Fibroblast of lung (primary cell): Measurements from ENCODE around the gene CAPN15. TPM values are rescaled to one million over a fixed set of nuclear protein-coding genes. Genes with fewer than 3 reads are reported as not detected.
A peak's percentile ranks its signal among the peaks of the same experiment; 100 is the strongest.

ENCODE experiments used
- DNase-seq, 2 donors: peaks; one replicate each; pipeline versions ENCODE4 v3.0.0 to v3.0.0-alpha.2; 2010; ENCODE audit warnings: low read depth in 2 of 2
- H2AFZ ChIP-seq: 2 replicates; pipeline ENCODE4 v1.5.1; 2012; ENCODE audit warnings: low read length, control low read depth, inconsistent platforms
- H3K27ac ChIP-seq: 2 replicates; pipeline ENCODE4 v1.5.1; 2011; ENCODE audit warnings: low read length, control low read depth; ENCODE audit not compliant: insufficient read depth
- H3K27me3 ChIP-seq: 2 replicates; pipeline ENCODE4 v1.5.1; 2011; ENCODE audit warnings: mild to moderate bottlenecking, low read length; ENCODE audit not compliant: control insufficient read depth, insufficient read depth
- H3K36me3 ChIP-seq: 2 replicates; pipeline ENCODE4 v1.5.1; 2011; ENCODE audit warnings: low read length; ENCODE audit not compliant: control insufficient read depth, insufficient read depth
- H3K4me1 ChIP-seq: 2 replicates; pipeline ENCODE4 v1.5.1; 2011; ENCODE audit warnings: low read length; ENCODE audit not compliant: control insufficient read depth, insufficient read depth; ENCODE audit errors: extremely low read depth
- H3K4me2 ChIP-seq: 2 replicates; pipeline ENCODE4 v1.5.1; 2011; ENCODE audit warnings: low read length, control low read depth; ENCODE audit not compliant: insufficient read depth; ENCODE audit errors: extremely low read depth
- H3K4me3 ChIP-seq, 4 experiments: fragments of 200-600 bp in 1 of 4; sonication (generic) in 1 of 4; replicated peaks in 1 of 4; 2 replicates each; pipeline ENCODE4 v1.5.1; 2011 to 2016; ENCODE audit warnings: low read length in 4 of 4, low read depth in 3 of 4, mild to moderate bottlenecking in 3 of 4, control low read depth in 2 of 4, inconsistent platforms in 1 of 4, mixed read lengths in 1 of 4; ENCODE audit not compliant: insufficient read depth in 1 of 4; ENCODE audit errors: control extremely low read depth in 1 of 4
- H3K79me2 ChIP-seq: 2 replicates; pipeline ENCODE4 v1.5.1; 2012; ENCODE audit warnings: mild to moderate bottlenecking, low read length, inconsistent platforms; ENCODE audit not compliant: control insufficient read depth, insufficient read depth
- H3K9ac ChIP-seq: 2 replicates; pipeline ENCODE4 v1.5.1; 2011; ENCODE audit warnings: mild to moderate bottlenecking, low read length, control low read depth; ENCODE audit not compliant: insufficient read depth
- H3K9me3 ChIP-seq: 2 replicates; pipeline ENCODE4 v1.5.1; 2012; ENCODE audit warnings: low read depth, low read length; ENCODE audit not compliant: control insufficient read depth, insufficient read depth
- H4K20me1 ChIP-seq: 2 replicates; pipeline ENCODE4 v1.5.1; 2011; ENCODE audit warnings: low read length; ENCODE audit not compliant: control insufficient read depth, insufficient read depth; ENCODE audit errors: extremely low read depth
- EZH2 ChIP-seq: IDR thresholded peaks from 2 replicates; pipeline ENCODE4 v1.5.1; 2012; ENCODE audit warnings: low read length, control low read depth, mild to moderate bottlenecking; ENCODE audit errors: missing control alignments
- polyA plus RNA-seq, 2 donors: library from polyadenylated mRNA; depleted of rRNA in 1 of 2; stranded (reverse) in 1 of 2; unstranded in 1 of 2; fragments of >200 nt; gene quantifications; 2 replicates each; pipeline ENCODE4 v1.2.1, GENCODE V29; 2011 to 2012; ENCODE audit warnings: missing spikeins in 1 of 2
- total RNA-seq: library from RNA; depleted of rRNA; stranded (reverse); fragments of >200 nt; gene quantifications from 2 replicates; pipeline ENCODE4 v1.2.1, GENCODE V29; 2014
- TF ChIP-seq, protein P1 (sequence below), 2 donors: IDR thresholded peaks in 1 of 2; conservative IDR thresholded peaks in 1 of 2; 1 replicate in 1 of 2; 2 replicates in 1 of 2; pipeline ENCODE4 v1.5.1; 2011 to 2012; ENCODE audit warnings: low read length in 2 of 2, control low read depth in 1 of 2, inconsistent platforms in 1 of 2, low read depth in 1 of 2, mild to moderate bottlenecking in 1 of 2

Gene CAPN15
- total and polyA plus RNA-seq, 2 donors (not counting 1 experiment from before 2014, with no cell fraction given): 4.1 to 21.3 TPM

DNA sequence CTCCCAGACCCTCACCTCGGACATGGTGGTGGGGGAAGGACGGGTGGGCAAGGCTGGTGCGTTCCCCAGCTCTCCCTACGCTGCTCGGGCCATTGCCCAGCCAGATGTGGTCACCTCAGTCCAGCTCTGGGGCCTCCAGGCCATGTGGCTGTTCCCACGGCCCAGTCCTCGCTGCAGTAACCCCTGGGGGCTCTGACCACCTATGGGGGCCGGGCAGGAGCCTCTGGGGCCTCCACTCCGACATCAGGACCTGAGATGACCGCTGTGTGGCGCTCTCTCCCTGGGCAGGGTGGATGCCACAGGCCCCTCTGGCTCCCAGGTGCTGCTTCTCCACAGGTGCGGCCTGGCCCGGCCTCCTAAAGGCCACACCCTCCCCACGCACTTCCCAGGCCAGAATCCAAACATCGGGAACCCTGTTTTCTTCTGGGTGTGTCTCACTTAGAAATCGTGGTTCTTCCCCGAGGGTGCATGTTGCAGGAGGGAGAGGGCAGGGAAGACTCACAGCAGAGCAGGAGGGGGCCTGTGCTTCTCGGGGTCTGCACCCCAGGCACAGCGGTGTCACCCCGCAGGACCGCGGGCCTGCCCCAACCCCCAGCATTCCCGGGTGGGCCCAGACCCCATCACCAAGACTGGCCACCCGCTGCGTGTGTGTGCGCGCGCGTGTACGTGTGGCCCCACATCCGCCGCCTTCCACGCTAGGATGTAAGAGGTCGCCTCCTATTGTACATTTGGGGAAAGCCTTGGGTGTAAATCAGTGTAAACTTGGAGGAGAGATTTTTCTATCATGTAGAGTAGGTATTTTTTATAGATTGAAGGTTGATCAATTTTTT lies 5.9 kb upstream of the CAPN15 start:
- no peak overlapping the region for H2AFZ ChIP-seq

DNA sequence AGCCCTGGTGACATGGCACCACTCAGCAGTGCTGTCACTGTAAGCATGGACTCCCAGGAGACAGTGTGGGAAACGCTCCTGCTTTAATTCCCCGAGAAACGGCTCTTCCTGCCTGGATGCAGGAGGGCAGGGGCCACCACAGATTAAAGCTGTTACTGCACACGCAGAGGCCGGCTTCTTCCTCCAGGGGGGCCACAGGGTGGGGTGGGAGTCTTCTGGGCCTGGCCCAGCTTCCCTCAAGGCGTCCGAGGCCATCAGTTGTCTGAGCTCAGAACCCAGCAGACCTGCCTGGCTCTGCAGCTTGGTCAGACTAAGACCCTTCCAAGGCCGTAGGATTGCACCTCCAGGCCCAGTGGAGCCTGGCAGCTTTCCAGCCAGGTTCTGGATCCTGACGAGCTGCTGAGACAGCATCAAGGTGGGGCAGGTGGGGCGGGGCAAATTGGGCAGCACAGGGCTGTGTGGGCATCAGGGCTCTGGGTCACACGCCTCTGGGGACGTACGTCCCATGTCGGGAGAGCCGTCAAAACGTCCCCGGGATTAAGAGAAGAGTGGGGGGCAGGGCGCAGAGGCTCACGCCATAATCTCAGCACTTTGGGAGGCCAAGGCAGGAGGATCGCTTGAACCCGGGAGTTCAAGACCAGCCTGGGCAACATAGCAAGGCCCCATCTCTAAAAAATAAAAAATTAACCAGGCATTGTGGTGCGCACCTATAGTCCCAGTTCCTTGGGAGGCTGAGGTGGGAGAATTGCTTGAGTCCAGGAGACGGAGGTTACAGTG lies 5.0 kb upstream of the CAPN15 start:
- Histone ChIP-seq H2AFZ (no peak overlapping the region), H3K4me3 (no peak overlapping the region), H3K36me3 (peaks cover 14% of the 10 kb centered on the region), H3K4me2 (no peak overlapping the region), H3K4me1 (peaks cover 14% of the 10 kb centered on the region), H3K27ac (no peak overlapping the region), H4K20me1 (no peaks in the 10 kb centered on the region), H3K79me2 (peaks cover 12% of the 10 kb centered on the region), H3K27me3 (no peaks in the 10 kb centered on the region), H3K9ac (no peak overlapping the region), H3K9me3 (no peaks in the 10 kb centered on the region)
- TF ChIP-seq, protein P1, sequence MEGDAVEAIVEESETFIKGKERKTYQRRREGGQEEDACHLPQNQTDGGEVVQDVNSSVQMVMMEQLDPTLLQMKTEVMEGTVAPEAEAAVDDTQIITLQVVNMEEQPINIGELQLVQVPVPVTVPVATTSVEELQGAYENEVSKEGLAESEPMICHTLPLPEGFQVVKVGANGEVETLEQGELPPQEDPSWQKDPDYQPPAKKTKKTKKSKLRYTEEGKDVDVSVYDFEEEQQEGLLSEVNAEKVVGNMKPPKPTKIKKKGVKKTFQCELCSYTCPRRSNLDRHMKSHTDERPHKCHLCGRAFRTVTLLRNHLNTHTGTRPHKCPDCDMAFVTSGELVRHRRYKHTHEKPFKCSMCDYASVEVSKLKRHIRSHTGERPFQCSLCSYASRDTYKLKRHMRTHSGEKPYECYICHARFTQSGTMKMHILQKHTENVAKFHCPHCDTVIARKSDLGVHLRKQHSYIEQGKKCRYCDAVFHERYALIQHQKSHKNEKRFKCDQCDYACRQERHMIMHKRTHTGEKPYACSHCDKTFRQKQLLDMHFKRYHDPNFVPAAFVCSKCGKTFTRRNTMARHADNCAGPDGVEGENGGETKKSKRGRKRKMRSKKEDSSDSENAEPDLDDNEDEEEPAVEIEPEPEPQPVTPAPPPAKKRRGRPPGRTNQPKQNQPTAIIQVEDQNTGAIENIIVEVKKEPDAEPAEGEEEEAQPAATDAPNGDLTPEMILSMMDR (conservative IDR thresholded peaks at IDR 0.05 in 1 of 2, IDR thresholded peaks at IDR 0.05 in 1 of 2; ENCODE audit: low read depth in 1 of 2, low read length in 2 of 2): no peak
- TF ChIP-seq EZH2: no peak
- no peak for DNase-seq

More for the DNA sequence above, 5.9 kb upstream of the CAPN15 start:
- no peaks in the 10 kb centered on the region for H3K27me3 ChIP-seq
- no peak overlapping the region for H3K9ac ChIP-seq
- peaks cover 9% of the 10 kb centered on the region for H3K79me2 ChIP-seq
- H3K4me1 ChIP-seq: peaks cover 14% of the 10 kb centered on the region
- no peak overlapping the region for H3K4me3 ChIP-seq
- no peak overlapping the region for H3K27ac ChIP-seq
- H3K9me3 ChIP-seq: no peaks in the 10 kb centered on the region
- peaks cover 14% of the 10 kb centered on the region for H3K36me3 ChIP-seq
- TF ChIP-seq, protein P1 (conservative IDR thresholded peaks at IDR 0.05 in 1 of 2, IDR thresholded peaks at IDR 0.05 in 1 of 2; ENCODE audit: low read depth in 1 of 2, low read length in 2 of 2): peak in 1 of 2 donors; percentile 24
- no peak for TF ChIP-seq EZH2
- no peak for DNase-seq
- no peaks in the 10 kb centered on the region for H4K20me1 ChIP-seq
- no peak overlapping the region for H3K4me2 ChIP-seq

DNA sequence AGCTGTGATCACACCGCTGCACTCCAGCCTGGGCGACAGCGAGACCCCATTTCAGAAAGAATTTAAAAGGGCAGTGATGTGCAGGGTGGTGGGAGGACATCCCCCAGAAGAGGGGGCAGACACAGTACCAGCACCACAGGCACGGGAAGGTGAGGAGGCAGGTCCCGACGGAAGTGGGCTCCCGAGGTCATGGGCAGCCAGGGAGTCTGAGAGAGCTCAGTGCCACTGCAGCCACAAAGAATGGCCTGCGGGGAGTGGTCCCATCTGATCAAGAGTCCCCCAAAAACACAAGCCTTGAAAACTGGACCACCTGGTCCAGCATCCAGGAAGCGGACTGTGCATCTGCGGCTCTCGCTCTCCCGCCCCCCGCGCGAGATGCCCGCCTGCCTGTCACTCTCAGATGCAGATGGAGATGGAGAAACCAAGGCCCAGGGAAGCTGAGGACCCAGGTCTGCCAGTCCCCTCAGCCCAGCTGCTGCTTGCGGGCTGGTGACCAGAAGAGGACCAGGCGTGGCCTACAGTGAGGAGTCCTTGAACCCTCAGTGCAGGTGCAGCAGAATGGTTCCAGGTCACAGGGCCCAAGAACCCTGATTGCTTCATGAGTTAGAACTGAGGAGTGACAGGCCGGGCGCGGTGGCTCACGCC lies 4.3 kb upstream of the CAPN15 start:
- H3K9ac ChIP-seq: no peak overlapping the region
- H3K4me2 ChIP-seq: no peak overlapping the region
- peaks cover 14% of the 10 kb centered on the region for H3K79me2 ChIP-seq
- H3K27ac ChIP-seq: no peak overlapping the region
- no peaks in the 10 kb centered on the region for H4K20me1 ChIP-seq
- no peaks in the 10 kb centered on the region for H3K9me3 ChIP-seq
- TF ChIP-seq, protein P1 (conservative IDR thresholded peaks at IDR 0.05 in 1 of 2, IDR thresholded peaks at IDR 0.05 in 1 of 2; ENCODE audit: low read depth in 1 of 2, low read length in 2 of 2): no peak
- TF ChIP-seq EZH2: no peak
- H3K4me3 ChIP-seq: no peak overlapping the region
- no peak overlapping the region for H2AFZ ChIP-seq
- no peaks in the 10 kb centered on the region for H3K27me3 ChIP-seq
- H3K36me3 ChIP-seq: peaks cover 14% of the 10 kb centered on the region
- no peak for DNase-seq
- H3K4me1 ChIP-seq: peaks cover 14% of the 10 kb centered on the region
